Right lobe of liver (tissue), 6 donors: Measurements from ENCODE around the gene APOC3. TPM values are rescaled to one million over a fixed set of nuclear protein-coding genes. Genes with fewer than 3 reads are reported as not detected.
A peak's percentile ranks its signal among the peaks of the same experiment; 100 is the strongest.

Experiments used
- ATAC-seq, 4 donors: fragments of 200-7000 bp; cut with Tn5 transposase; one replicate each; pipeline ENCODE4 v1.9.1; 2020; ENCODE audit warnings: mild to moderate bottlenecking in 4 of 4, moderate library complexity in 4 of 4
- DNase-seq, 3 donors: peaks; one replicate each; pipeline ENCODE4 v3.0.0-alpha.2; 2020
- H3K27ac ChIP-seq, 3 donors: fragments of 200-600 bp; one replicate each; pipeline ENCODE4 v1.8.0; 2022
- H3K27me3 ChIP-seq, 2 donors: fragments of 200-600 bp; one replicate each; pipeline ENCODE4 v1.8.0; 2022
- H3K36me3 ChIP-seq, 4 donors: fragments of 200-600 bp; sonication (generic) in 1 of 4; one replicate each; pipeline versions ENCODE4 v1.5.1 to v1.8.0; 2017 to 2022; ENCODE audit warnings: control low read depth in 1 of 4
- H3K4me1 ChIP-seq, 4 donors: fragments of 200-600 bp; sonication (generic) in 1 of 4; one replicate each; pipeline versions ENCODE4 v1.5.1 to v1.8.0; 2017 to 2022; ENCODE audit warnings: control low read depth in 1 of 4
- H3K4me3 ChIP-seq, 3 donors: fragments of 200-600 bp; one replicate each; pipeline ENCODE4 v1.8.0; 2022
- H3K9me3 ChIP-seq, 4 donors: fragments of 200-600 bp; sonication (generic) in 1 of 4; one replicate each; pipeline versions ENCODE4 v1.5.1 to v1.8.0; 2017 to 2022; ENCODE audit warnings: control low read depth in 1 of 4
- CTCF ChIP-seq, 4 donors: fragments of 200-600 bp in 3 of 4; fragments of 450-650 bp in 1 of 4; IDR thresholded peaks; one replicate each; pipeline versions ENCODE4 v1.5.1 to v1.8.0; 2016 to 2022; ENCODE audit warnings: antibody characterized with exemption in 4 of 4, mild to moderate bottlenecking in 2 of 4
- POLR2A ChIP-seq: fragments of 450-650 bp; IDR thresholded peaks from one replicate; pipeline ENCODE4 v1.6.1; 2017; ENCODE audit warnings: antibody characterized with exemption, mild to moderate bottlenecking
- WGBS: methylation state at CpG from one replicate; pipeline ENCODE4 v1.1.6; 2018; ENCODE audit warnings: low coverage, low lambda C conversion rate; ENCODE audit not compliant: insufficient coverage; ENCODE audit errors: missing lambda C conversion rate; 5-methylcytosine and 5-hydroxymethylcytosine counted together
- intact Hi-C, 2 donors: fragments of 100-400 bp; cut with DNase I; formaldehyde crosslinking; loops; one replicate each; pipeline versions ENCODE4 v1.11.2 to v1.14.1; 2022
- total RNA-seq, 6 experiments: library from RNA; depleted of rRNA in 2 of 6; stranded (reverse); fragments of >200 nt in 2 of 6; fragmentation: NEBNext Ultra II Directional in 3 of 6; extraction: Animal tissue kit (Norgen Biotek cat#: 25700) in 3 of 6; gene quantifications; one replicate each; pipeline versions ENCODE4 v1.1.0 to v1.2.4, GENCODE V29; 2016 to 2023
- donor health status: DM: no; HTN: yes; CAD: no.
- donor health status: DM: no; HTN: no; CAD: no.
- donor health status: DM: no; HTN: no; CAD: no.
- donor health status: DM: no; HTN: yes; CAD: no.
- donor health status: DM: no; HTN: yes; CAD: no.

The APOC3 gene
- total RNA-seq, 6 experiments from 2014 or later, result 4,225 to 15,106 (median 9,815) TPM

GRCh38 chr11:116787436-116787785 lies 42.3 kb upstream of the APOC3 start:
- no peaks in the 10 kb centered on the region for H3K27me3 ChIP-seq
- intact Hi-C loops, result no loop called here
- ATAC-seq (no peak), DNase-seq (no peak)
- 0% methylated on average over 15 of the region's 15 CpGs for WGBS
- peak overlapping the region; percentile 82 to 99 (median 90) for H3K4me3 ChIP-seq
- H3K9me3 ChIP-seq, result no peaks in the 10 kb centered on the region
- H3K36me3 ChIP-seq, result peaks cover 5 to 47% (median 25%) of the 10 kb centered on the region in 4 donors
- H3K27ac ChIP-seq, result peak overlapping the region; percentile 72 to 82 (median 73)
- TF ChIP-seq CTCF (IDR thresholded peaks at IDR 0.05) (no peak), POLR2A (no peak)
- H3K4me1 ChIP-seq, result peaks cover 0 to 41% (median 0%) of the 10 kb centered on the region in 4 donors

- H3K9me3 ChIP-seq, result no peaks in the 10 kb centered on the region
- ATAC-seq, result peak; percentile 54 to 64 (median 60)
- peaks cover 5 to 41% (median 22%) of the 10 kb centered on the region in 4 donors for H3K36me3 ChIP-seq
- peak within 1 kb of the TSS; percentile 72 to 82 (median 73) for H3K27ac ChIP-seq
- intact Hi-C loops, result no loop called here
- 0% methylated on average over 28 of the region's 56 CpGs for WGBS
- no peaks in the 10 kb centered on the region for H3K27me3 ChIP-seq
- TF ChIP-seq POLR2A, result peak; percentile 70
- TF ChIP-seq CTCF (IDR thresholded peaks at IDR 0.05), result no peak
- peak; percentile 85 to 91 (median 90) for DNase-seq
- H3K4me1 ChIP-seq, result peaks cover 0 to 46% (median 2%) of the 10 kb centered on the region in 4 donors
- H3K4me3 ChIP-seq, result peak within 1 kb of the TSS; percentile 82 to 99 (median 90)
These were observed 41.8 kb upstream of the APOC3 start, which contains the start of gene ZPR1 for GRCh38 chr11:116787786-116788486. Gene ZPR1 (minus strand): TSS chr11:116788023. CDS start chr11:116787990, 33 bp downstream.

GRCh38 chr11:116788534-116788933 lies 41.2 kb upstream of the APOC3 start:
- no peaks in the 10 kb centered on the region for H3K27me3 ChIP-seq
- intact Hi-C loops, result no loop called here
- peaks cover 0 to 52% (median 5%) of the 10 kb centered on the region in 4 donors for H3K4me1 ChIP-seq
- ATAC-seq (peak in 1 of 4 donors; percentile 15), DNase-seq (no peak)
- peak overlapping the region in 2 of 3 donors; percentile 73 to 82 for H3K27ac ChIP-seq
- 15% methylated on average over 4 of the region's 4 CpGs for WGBS
- peak overlapping the region in 2 of 3 donors; percentile 82 to 90 for H3K4me3 ChIP-seq
- H3K9me3 ChIP-seq, result no peaks in the 10 kb centered on the region
- TF ChIP-seq POLR2A, result no peak
- H3K36me3 ChIP-seq, result peaks cover 5 to 35% (median 19%) of the 10 kb centered on the region in 4 donors

DNA sequence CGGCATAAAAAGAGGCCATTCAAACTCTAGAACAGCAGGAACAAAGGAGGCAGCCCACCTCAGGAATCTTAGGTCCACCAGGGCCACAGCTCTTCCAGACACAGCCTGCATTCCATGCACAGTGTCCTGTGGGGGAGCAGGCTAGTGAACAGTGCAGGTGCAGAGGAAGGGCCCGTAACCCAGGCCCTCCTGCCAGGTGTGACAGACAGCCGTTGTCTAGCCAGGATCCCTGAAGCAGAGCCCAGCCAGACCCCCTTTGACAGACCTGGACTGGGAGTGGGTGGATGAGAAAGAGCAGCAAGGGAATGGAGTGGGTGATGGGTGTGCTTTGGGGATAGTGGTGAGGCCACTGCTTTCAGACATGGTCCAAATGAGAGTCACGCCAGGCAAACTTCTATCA lies 40.7 kb upstream of the APOC3 start:
- H3K4me1 ChIP-seq, result peaks cover 0 to 54% (median 5%) of the 10 kb centered on the region in 4 donors
- intact Hi-C loops, result no loop called here
- peak overlapping the region in 2 of 3 donors; percentile 82 to 90 for H3K4me3 ChIP-seq
- WGBS, result 23% methylated on average over 2 of the region's 4 CpGs
- peaks cover 5 to 33% (median 17%) of the 10 kb centered on the region in 4 donors for H3K36me3 ChIP-seq
- DNase-seq (no peak), ATAC-seq (peak in 1 of 4 donors; percentile 18)
- H3K27me3 ChIP-seq, result no peaks in the 10 kb centered on the region
- no peak for TF ChIP-seq CTCF (IDR thresholded peaks at IDR 0.05)
- TF ChIP-seq POLR2A, result no peak
- no peaks in the 10 kb centered on the region for H3K9me3 ChIP-seq
- H3K27ac ChIP-seq, result peak overlapping the region in 2 of 3 donors; percentile 73 to 82
